ENCODE data around the gene CYB5D1. TPM values are rescaled to one million over a fixed set of nuclear protein-coding genes. Genes with fewer than 3 reads are reported as not detected.
A peak's percentile ranks its signal among the peaks of the same experiment; 100 is the strongest.

The CYB5D1 gene
- total and polyA plus RNA-seq, 2 experiments from 2014 or later, result 12.2 to 14.1 TPM

DNA sequence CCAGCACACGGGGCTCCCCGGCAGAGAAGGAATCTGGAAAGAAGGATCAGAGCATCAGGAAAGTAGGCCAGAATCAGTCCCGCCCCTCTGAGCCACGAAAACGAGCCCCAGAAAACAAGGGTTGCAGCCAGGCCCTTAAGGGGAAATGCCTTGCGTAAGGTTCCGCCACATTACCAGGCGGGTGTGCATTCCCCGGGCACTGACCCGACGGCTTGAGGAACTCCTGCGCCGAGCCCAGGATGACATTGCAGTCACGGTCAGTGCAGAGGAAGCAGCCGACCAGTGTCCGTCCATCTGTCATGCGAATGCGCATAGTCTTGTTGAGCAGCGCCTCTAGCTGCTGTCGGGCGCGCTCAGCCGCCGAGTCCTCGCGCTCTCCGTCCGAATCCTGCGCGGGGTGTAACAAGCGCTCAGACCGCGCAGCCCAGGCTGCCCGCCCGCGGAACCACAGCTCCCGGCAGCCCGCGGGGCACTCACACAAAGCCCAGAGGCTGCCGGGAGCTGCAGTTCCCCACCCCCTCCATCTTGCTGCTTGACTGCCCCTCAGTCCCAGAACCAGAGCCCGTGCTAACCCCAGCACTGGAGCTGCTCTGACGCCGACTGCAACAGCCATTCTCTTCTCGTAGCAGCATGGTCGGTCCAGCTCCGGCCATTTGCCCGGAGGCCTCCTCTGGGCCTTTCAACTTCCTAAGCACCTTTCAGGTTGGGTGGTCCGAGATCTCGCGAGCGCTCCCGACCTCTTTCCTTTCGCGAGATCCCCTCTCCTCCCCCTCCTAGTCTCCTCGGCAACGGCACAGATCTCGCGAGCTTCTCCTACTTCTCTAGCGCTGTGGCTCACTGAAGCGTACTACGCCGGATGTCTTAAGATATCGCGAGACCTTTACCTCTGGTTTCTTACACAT is 741 bp upstream of the CYB5D1 start, which contains the start of gene NAA38:
Gene NAA38 (minus strand): TSS at position 749 of the 902 bp plus-strand sequence. CDS start 96 bp downstream, at position 653.
- no peaks in the 10 kb centered on the region for H3K36me3 ChIP-seq (replicated peaks; ENCODE audit: insufficient read depth, low read depth)
- H3K27ac ChIP-seq, result peak within 1 kb of the TSS; percentile 91
- H4K20me1 ChIP-seq (ENCODE audit: insufficient read depth, poor library complexity, severe bottlenecking), result peaks cover 14% of the 10 kb centered on the region
- 2% methylated on average over 62 of the region's 64 CpGs for WGBS (ENCODE audit: low lambda C conversion rate, missing lambda C conversion rate)
- peak within 1 kb of the TSS; percentile 93 for H3K4me2 ChIP-seq
- no peaks in the 10 kb centered on the region for H3K27me3 ChIP-seq
- DNase-seq (ENCODE audit: low spot score), result peak; percentile 99
- H3K9me2 ChIP-seq (replicated peaks; ENCODE audit: insufficient read depth), result no peaks in the 10 kb centered on the region
- H3K4me3 ChIP-seq, result peak within 1 kb of the TSS; percentile 44
- TF ChIP-seq, protein P1, sequence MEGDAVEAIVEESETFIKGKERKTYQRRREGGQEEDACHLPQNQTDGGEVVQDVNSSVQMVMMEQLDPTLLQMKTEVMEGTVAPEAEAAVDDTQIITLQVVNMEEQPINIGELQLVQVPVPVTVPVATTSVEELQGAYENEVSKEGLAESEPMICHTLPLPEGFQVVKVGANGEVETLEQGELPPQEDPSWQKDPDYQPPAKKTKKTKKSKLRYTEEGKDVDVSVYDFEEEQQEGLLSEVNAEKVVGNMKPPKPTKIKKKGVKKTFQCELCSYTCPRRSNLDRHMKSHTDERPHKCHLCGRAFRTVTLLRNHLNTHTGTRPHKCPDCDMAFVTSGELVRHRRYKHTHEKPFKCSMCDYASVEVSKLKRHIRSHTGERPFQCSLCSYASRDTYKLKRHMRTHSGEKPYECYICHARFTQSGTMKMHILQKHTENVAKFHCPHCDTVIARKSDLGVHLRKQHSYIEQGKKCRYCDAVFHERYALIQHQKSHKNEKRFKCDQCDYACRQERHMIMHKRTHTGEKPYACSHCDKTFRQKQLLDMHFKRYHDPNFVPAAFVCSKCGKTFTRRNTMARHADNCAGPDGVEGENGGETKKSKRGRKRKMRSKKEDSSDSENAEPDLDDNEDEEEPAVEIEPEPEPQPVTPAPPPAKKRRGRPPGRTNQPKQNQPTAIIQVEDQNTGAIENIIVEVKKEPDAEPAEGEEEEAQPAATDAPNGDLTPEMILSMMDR (IDR thresholded peaks at IDR 0.05; ENCODE audit: poor library complexity), result peak; percentile 47
- no peak for TF ChIP-seq EZH2phosphoT487 (IDR thresholded peaks at IDR 0.05; ENCODE audit: low read depth, severe bottlenecking, unreplicated experiment)
- H3K9me3 ChIP-seq (ENCODE audit: low read depth), result no peaks in the 10 kb centered on the region
- H3K79me2 ChIP-seq, result peaks cover 50% of the 10 kb centered on the region
- H3K4me1 ChIP-seq (ENCODE audit: insufficient read depth), result peaks cover 34% of the 10 kb centered on the region
- peak within 1 kb of the TSS; percentile 35 for H2AFZ ChIP-seq

DNA sequence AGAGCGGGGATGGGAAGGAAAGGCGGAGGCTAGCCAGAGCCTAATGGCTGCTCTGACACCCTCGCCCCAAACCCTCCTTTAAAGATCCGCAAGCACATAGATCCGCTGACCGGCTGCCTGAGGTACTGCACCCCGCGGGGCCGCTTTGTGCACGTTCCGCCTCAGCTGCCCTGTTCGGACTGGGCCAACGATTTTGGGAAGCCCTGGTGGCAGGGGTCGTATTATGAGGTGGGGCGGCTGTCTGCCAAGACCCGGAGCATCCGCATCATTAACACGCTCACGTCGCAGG is 663 bp downstream of the CYB5D1 start:
- no peaks in the 10 kb centered on the region for H3K27me3 ChIP-seq
- no peak for TF ChIP-seq EZH2phosphoT487 (IDR thresholded peaks at IDR 0.05; ENCODE audit: low read depth, severe bottlenecking, unreplicated experiment)
- TF ChIP-seq, protein P1 (IDR thresholded peaks at IDR 0.05; ENCODE audit: poor library complexity), result peak; percentile 29
- no peak for TF ChIP-seq EZH2 (IDR thresholded peaks at IDR 0.05; ENCODE audit: borderline replicate concordance)
- H4K20me1 ChIP-seq (ENCODE audit: insufficient read depth, poor library complexity, severe bottlenecking), result peaks cover 3% of the 10 kb centered on the region
- H3K9me3 ChIP-seq (ENCODE audit: low read depth), result no peaks in the 10 kb centered on the region
- no peaks in the 10 kb centered on the region for H3K9me2 ChIP-seq (replicated peaks; ENCODE audit: insufficient read depth)
- peak overlapping the region; percentile 91 for H3K27ac ChIP-seq
- H3K4me3 ChIP-seq, result peak overlapping the region; percentile 32
- 21% methylated on average over 20 of the region's 20 CpGs for WGBS (ENCODE audit: low lambda C conversion rate, missing lambda C conversion rate)
- H3K79me2 ChIP-seq, result peaks cover 40% of the 10 kb centered on the region
- peak overlapping the region; percentile 93 for H3K4me2 ChIP-seq
- H2AFZ ChIP-seq, result peak overlapping the region; percentile 33
- H3K36me3 ChIP-seq (replicated peaks; ENCODE audit: insufficient read depth, low read depth), result no peaks in the 10 kb centered on the region
- peak; percentile 73 for DNase-seq (ENCODE audit: low spot score)
- peaks cover 39% of the 10 kb centered on the region for H3K4me1 ChIP-seq (ENCODE audit: insufficient read depth)

DNA sequence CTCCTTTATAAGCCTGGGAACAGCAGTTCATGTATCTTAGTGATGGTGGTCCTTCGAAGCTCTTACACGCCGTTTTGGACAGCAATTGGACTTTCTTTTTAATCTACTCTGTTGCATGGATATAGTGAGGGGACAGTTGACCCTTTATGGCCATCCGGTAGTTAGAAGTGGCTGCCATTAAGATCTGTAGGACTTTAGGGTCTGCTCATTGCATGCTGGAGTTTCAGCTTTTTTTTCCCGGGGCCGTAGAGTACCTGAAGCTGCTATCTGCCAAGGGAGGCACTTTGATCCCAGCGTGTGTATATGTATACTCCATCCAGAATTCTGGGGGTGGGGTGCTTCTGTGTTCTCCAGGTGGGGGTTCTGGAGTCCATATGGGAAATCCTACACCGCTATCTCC is 1.2 kb downstream of the CYB5D1 start:
- peak overlapping the region; percentile 93 for H3K4me2 ChIP-seq
- WGBS (ENCODE audit: low lambda C conversion rate, missing lambda C conversion rate), result 90% methylated on average over 8 of the region's 8 CpGs
- no peak overlapping the region for H3K27ac ChIP-seq
- H3K9me2 ChIP-seq (replicated peaks; ENCODE audit: insufficient read depth), result no peaks in the 10 kb centered on the region
- no peak for TF ChIP-seq EZH2 (IDR thresholded peaks at IDR 0.05; ENCODE audit: borderline replicate concordance)
- no peak for TF ChIP-seq EZH2phosphoT487 (IDR thresholded peaks at IDR 0.05; ENCODE audit: low read depth, severe bottlenecking, unreplicated experiment)
- TF ChIP-seq, protein P1 (IDR thresholded peaks at IDR 0.05; ENCODE audit: poor library complexity), result no peak
- no peaks in the 10 kb centered on the region for H3K36me3 ChIP-seq (replicated peaks; ENCODE audit: insufficient read depth, low read depth)
- H2AFZ ChIP-seq, result no peak overlapping the region
- DNase-seq (ENCODE audit: low spot score), result no peak
- H3K4me1 ChIP-seq (ENCODE audit: insufficient read depth), result peaks cover 39% of the 10 kb centered on the region
- no peaks in the 10 kb centered on the region for H3K9me3 ChIP-seq (ENCODE audit: low read depth)
- no peak overlapping the region for H3K4me3 ChIP-seq
- H3K27me3 ChIP-seq, result no peaks in the 10 kb centered on the region
- H4K20me1 ChIP-seq (ENCODE audit: insufficient read depth, poor library complexity, severe bottlenecking), result peaks cover 2% of the 10 kb centered on the region
- H3K79me2 ChIP-seq, result peaks cover 35% of the 10 kb centered on the region
